ENCODE measurements around the gene DFFB.

DFFB gene

GRCh38 chr1:3874736-3875135, 17.5 kb downstream of the DFFB start:
- no peak for DNase-seq (ENCODE audit: low read depth)

DNA sequence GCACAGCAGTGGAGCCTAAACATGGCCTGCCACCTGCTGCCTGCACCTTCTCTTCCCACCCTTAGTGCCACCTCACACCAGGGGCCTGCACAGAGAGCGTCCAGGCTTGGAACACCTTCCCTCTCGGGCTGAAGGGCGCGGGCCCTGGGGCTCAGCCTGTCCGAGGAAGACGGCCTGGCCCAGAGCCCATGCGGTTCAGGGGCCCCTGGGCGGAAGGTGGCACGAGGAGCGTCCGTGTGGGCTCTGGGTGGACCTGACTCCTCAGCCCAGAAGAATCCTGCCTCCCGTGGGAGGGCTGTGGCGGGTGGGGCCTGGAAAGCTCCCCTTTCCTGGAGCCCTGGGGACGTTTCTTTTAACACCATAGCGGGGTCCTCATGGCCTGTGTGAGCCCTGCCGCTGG, 19.4 kb downstream of the DFFB start:
- DNase-seq (ENCODE audit: low read depth) = no peak

GRCh38 chr1:3879099-3879498, 21.8 kb downstream of the DFFB start:
- no peak for DNase-seq (ENCODE audit: low read depth)

DNA sequence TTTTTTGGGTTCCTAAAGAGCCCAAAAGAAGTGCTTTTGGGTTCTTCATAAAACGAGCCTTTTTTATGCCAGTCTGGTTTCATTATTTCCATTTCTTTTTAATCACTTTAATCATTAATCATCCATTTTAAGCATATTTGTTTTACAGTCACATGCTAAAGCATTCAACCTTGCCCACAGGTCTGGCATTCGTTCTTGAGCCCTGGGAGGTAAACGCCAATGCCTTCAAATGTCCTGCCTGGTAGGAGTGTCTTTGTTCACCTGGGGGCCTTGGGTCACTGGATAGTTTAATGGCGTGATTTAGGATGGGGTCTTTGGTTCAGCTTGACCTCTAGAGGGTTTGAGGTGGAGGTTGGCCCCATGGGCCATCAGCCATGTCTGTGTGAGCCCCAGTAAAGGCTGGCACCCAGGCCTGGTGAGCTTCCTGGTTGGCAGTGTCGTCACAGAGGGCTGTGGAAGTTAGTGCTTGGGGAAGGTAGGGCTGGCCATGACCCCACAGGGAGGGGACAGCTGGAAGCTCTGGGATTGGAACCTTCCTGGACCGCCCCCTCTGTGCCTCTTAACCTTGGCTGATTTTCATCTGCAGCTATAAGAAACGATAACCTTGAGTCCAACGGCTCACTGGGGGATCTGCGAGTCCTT, 22.6 kb downstream of the DFFB start:
- DNase-seq (ENCODE audit: low read depth) = no peak

DNA sequence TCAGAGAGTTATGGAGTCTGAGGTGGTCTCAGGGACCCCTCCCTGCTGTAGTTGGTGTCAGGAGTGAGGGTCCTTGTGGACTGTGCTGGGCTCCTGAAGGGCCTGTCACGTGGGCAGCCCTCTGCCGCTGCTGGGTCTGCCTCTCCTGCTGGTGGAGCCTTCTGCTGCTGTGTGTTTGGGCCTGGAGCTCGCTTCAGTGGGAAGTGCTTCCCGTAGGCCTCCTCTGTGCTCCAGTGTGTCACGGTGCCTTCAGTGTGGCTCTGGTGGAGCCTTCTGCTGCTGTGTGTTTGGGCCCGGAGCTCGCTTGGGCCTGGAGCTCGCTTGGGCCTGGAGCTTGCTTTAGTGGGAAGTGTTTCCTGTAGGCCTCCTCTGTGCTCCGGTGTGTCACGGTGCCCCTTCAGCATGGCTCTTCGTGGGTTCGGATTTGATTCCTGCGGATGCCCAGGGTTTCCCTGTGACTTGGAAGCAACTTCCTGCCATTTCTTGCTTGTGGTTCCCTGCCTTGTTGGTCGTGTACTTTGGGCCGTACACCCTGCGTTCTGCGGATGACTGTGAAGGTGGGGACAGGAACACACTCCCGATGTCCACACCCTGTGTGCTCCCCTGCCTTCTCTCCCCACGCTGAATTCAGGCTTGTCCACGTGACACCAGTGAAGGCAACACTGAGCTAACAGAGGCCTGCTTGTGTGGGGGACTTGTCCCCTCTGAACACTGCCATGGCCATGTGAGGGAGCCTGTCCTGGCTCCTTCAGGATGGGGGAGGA, 23.3 kb downstream of the DFFB start:
- DNase-seq (ENCODE audit: low read depth) = no peak

GRCh38 chr1:3881193-3881480, 23.9 kb downstream of the DFFB start:
- no peak for DNase-seq (ENCODE audit: low read depth)

DNA sequence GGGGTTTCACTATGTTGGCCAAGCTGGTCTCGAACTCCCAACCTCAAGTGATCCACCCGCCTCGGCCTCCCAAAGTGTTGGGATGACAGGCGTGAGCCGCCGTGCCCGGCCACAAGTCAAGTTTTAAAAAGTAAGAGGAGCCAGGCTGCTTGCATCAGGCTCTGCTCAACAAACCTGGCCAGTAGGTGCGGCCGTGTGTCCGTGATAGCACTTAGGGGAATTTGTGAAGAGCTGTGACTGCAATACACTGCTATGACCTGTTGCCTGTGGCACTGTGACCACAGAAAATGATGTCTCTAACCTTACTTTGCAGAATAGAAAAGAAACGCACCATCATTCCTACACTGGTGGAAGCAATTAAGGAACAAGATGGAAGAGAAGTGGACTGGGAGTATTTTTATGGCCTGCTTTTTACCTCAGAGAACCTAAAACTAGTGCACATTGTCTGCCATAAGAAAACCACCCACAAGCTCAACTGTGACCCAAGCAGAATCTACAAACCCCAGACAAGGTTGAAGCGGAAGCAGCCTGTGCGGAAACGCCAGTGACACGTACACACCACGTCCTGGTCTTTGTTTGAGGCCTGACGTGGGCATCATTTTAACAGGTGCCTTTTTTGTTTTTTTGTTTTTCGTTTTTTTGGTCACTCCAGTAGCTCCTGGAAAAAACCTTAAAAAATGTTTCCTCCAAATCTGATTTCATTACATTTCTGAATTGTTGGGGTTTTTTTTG, 26.1 kb downstream of the DFFB start:
- DNase-seq (ENCODE audit: low read depth) = no peak

DNA sequence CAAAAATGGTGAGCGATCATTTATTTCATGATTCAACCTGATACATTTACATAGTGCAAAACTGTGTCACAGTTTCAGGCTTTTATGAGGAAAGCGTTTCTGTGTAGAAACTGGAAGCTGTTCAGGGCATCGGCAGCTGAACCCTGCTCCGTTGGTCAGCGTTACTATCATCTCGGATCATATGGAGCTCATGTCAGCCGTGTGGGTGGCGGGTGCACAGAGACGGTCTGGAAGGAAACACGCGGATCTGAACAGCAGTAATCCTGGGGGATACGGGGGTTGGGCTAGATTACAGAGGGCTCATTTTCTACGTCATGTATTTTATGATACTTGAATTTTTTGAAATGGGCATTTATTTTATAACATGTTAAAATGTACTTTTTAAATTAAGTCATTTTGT, 27.7 kb downstream of the DFFB start:
- DNase-seq (ENCODE audit: low read depth) = no peak

DNA sequence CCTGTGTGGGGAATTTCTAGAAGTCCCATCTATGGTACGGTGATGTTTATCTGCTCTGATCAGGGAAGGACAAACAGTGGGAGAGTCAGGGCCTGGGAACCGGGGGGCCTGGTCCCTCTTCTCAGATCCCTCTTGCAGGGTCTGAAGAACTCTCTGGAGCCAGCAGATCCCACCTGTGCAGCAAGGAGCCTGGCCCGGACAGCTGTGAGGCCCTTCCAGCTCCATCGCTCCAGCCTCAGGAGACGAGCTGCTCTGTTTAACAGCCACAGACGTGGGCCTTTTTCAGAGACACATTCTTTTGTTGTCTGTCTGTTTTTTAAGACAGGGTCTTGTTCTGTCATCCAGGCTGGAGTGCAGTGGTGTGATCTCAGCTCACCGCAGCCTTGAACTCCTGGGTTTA, 28.3 kb downstream of the DFFB start:
- no peak for DNase-seq (ENCODE audit: low read depth)

DNA sequence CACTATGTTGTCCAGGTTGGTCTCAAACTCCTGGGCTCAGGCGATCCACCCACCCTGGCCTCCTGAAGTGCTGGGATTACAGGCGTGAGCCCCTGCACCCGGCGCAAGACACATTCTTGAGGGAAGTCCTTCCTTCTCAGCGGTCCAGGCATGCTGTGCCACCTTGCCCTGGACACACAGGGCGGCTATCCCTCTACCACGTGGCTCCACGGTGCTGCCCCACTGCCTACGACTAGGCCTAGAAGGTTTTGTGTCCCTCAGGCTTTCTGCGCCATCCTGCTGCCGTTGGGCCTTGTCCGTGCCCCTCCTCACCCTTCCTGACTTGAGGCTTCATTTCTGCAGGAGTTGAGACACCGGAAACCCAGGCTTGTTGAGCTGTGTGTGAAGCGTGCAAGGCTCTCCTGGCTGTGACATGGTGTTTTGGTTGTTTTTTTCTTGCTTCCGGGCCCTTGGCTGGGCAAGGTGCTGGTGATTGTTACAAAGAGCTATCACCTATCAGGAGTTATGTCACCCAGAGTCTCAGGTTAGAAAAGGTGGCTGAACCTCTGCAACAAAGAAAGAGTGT, 28.9 kb downstream of the DFFB start:
- no peak for DNase-seq (ENCODE audit: low read depth)

DNA sequence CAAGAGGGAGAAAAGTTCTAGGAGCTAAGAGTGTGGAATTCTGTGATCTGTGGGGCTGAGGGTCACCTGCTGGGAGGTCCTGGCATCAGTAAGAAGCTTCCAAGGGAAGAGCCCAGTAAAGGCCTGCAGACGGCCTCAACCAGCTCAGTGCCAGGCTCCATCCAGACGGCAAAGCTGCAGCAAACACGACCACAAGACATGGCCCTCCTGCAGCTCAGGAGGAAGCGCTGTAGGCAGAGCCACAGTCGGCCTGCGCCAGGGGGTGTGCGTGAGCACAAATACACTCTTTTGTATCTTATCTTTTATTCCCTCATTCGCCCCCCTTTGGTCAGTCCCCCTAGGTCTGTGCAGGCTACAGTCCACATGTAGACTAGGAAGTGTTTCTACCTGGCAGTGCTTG, 29.4 kb downstream of the DFFB start:
- DNase-seq (ENCODE audit: low read depth) = no peak

- DNase-seq (ENCODE audit: low read depth) = no peak
These were observed 31.0 kb downstream of the DFFB start for GRCh38 chr1:3888301-3888700.

DNA sequence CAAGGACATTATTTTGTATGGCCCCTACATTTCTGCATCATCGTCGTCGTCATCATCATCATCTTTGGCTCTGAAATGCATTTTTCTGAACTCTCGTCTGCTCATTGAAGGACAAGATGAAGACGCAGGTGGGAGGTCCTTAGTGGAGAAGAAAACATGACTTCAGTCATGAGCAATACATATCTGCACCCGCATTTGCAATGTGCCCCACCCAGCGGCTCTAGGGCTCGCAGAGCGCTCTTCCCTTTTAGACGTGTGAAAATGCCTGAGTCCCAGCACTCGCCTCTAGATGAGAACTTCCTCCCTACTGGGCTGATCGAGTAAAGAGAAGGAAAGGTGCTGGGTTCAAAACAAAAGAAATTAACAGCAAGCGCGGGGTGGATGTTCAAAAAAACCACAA, 32.7 kb downstream of the DFFB start:
- no peak for DNase-seq (ENCODE audit: low read depth)

GRCh38 chr1:3890389-3891328, 33.4 kb downstream of the DFFB start:
- no peak for DNase-seq (ENCODE audit: low read depth)

DNA sequence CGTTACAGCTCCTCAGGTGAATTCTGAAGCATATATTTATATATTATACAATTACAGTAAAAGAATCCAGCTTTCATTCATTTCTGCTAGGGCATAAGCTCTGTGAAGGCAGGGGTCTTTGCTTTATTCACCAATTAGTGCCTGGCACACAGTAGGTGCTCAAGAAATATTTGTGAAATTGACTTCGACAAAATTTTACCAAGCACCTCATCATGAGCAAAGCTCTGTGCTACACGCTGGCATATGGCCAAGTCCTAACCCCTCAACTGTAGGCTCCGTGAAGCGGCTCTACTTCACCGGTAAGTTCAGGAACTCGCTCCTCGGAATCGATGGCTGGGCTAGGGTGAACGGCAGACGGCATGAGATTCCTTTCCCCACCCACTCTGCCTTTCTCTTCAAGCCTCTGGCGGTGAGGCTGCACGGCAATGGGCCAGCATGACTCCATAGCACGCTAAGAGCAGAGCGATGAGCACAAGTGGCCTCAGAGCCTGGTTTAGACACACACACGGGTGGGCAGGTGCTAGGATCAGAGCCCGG, 34.1 kb downstream of the DFFB start:
- DNase-seq (ENCODE audit: low read depth) = no peak

GRCh38 chr1:3892748-3893147, 35.5 kb downstream of the DFFB start:
- DNase-seq (ENCODE audit: low read depth) = no peak

- no peak for DNase-seq (ENCODE audit: low read depth)
These were observed 35.9 kb downstream of the DFFB start for GRCh38 chr1:3893190-3893589.

- no peak for DNase-seq (ENCODE audit: low read depth)
These were observed 37.5 kb downstream of the DFFB start for GRCh38 chr1:3894626-3895278.

DNA sequence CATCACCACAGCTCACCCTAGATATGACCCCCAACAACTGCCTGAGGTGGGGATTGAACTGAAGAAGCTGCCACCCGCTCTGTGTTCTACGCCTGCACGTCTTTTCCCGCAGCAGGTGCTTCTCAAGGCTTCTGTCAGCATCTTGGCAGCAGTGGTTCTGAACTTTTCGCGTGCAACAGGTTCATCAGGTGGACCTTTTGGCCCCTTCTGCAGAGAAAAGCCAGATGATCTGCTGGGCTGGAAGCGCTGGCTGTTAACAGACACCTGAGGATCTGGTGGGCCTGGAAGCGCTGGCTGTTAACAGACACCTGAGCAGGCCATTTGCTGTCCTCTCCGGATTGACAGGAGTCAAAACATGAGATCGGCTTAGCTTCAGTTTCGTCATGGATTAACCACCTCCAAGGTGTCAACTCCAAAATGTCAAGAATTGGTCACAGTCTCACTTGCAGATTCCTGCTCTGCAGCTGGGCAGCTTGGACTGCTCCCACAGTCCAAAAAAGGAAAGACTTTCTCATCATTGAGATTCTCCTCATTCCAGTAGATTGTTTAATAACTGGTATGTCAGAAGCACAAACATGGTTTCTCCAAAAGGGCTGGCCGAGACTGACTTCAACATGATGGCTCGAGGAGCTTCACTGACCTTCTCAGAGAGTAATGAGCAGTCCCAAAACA, 38.1 kb downstream of the DFFB start:
- DNase-seq (ENCODE audit: low read depth) = no peak

DNA sequence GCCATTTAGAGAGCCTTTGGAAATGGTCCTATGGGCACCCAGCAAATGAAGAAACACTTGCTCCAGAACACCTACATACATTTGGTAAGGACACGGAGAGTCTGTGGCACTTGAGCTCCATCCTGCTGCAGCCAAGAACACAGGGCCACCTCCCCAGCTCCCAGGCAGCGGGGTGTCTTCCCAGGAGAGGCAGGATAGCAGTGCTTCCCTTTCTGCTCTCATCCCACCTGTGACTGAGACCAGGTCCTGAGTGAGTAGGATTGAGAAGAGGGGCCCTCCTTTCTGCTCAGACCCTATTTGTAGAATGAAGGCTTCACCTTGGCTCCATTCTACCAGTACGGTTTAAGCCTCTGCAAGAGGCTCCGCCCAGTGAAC, 38.7 kb downstream of the DFFB start:
- no peak for DNase-seq (ENCODE audit: low read depth)

Data from iris pigment epithelial cell (primary cell).